Hepatocyte (in vitro differentiated cells): Measurements from ENCODE around the gene MPST. TPM values are rescaled to one million over a fixed set of nuclear protein-coding genes. Genes with fewer than 3 reads are reported as not detected.

Source experiments
- DNase-seq: peaks from one replicate; pipeline ENCODE4 v3.0.0-alpha.2; 2016; ENCODE audit warnings: low spot score
- H2AFZ ChIP-seq: fragments of 200-600 bp; sonication (generic); 2 replicates; pipeline ENCODE4 v1.6.0; 2016; ENCODE audit warnings: antibody characterized with exemption, mild to moderate bottlenecking
- H3K27ac ChIP-seq: fragments of 200-600 bp; sonication (generic); 2 replicates; pipeline ENCODE4 v1.5.1; 2016; ENCODE audit warnings: mild to moderate bottlenecking
- H3K27me3 ChIP-seq: fragments of 200-600 bp; sonication (generic); 2 replicates; pipeline ENCODE4 v1.6.1; 2016
- H3K36me3 ChIP-seq: fragments of 200-600 bp; sonication (generic); replicated peaks from 2 replicates; pipeline ENCODE4 v1.5.1; 2016; ENCODE audit warnings: low read depth; ENCODE audit not compliant: insufficient read depth
- H3K4me1 ChIP-seq: fragments of 200-600 bp; sonication (generic); 2 replicates; pipeline ENCODE4 v1.5.1; 2016; ENCODE audit warnings: mild to moderate bottlenecking, moderate library complexity; ENCODE audit not compliant: insufficient read depth
- H3K4me2 ChIP-seq: fragments of 200-600 bp; sonication (generic); 2 replicates; pipeline ENCODE4 v1.6.0; 2016
- H3K4me3 ChIP-seq: fragments of 200-600 bp; sonication (generic); 2 replicates; pipeline ENCODE4 v1.5.1; 2016; ENCODE audit warnings: mild to moderate bottlenecking
- H3K79me2 ChIP-seq: fragments of 200-600 bp; sonication (generic); 2 replicates; pipeline ENCODE4 v1.6.0; 2017; ENCODE audit warnings: mild to moderate bottlenecking
- H3K9me2 ChIP-seq: fragments of 200-600 bp; sonication (generic); replicated peaks from 2 replicates; pipeline ENCODE4 v1.6.0; 2017; ENCODE audit warnings: mild to moderate bottlenecking; ENCODE audit not compliant: insufficient read depth
- H3K9me3 ChIP-seq: fragments of 200-600 bp; sonication (generic); 2 replicates; pipeline ENCODE4 v1.5.1; 2016; ENCODE audit warnings: low read depth, mild to moderate bottlenecking
- H4K20me1 ChIP-seq: fragments of 200-600 bp; sonication (generic); 2 replicates; pipeline ENCODE4 v1.6.0; 2016; ENCODE audit warnings: mild to moderate bottlenecking; ENCODE audit not compliant: insufficient read depth, poor library complexity, severe bottlenecking
- CTCF ChIP-seq: fragments of 200-600 bp; sonication (generic); IDR thresholded peaks from 2 replicates; pipeline ENCODE4 v1.5.1; 2016; ENCODE audit warnings: antibody characterized with exemption, mild to moderate bottlenecking; ENCODE audit not compliant: poor library complexity
- EZH2 ChIP-seq: fragments of 200-600 bp; sonication (generic); IDR thresholded peaks from 2 replicates; pipeline ENCODE4 v1.6.1; 2016; ENCODE audit warnings: antibody characterized with exemption, mild to moderate bottlenecking, borderline replicate concordance
- EZH2phosphoT487 ChIP-seq: fragments of 200-600 bp; sonication (generic); IDR thresholded peaks from one replicate; pipeline ENCODE4 v1.6.1; 2018; ENCODE audit warnings: antibody characterized with exemption, mild to moderate bottlenecking, low read depth, moderate library complexity; ENCODE audit not compliant: unreplicated experiment, severe bottlenecking
- WGBS: methylation state at CpG from one replicate; pipeline ENCODE4 v1.1.6; 2016; ENCODE audit warnings: low lambda C conversion rate; ENCODE audit errors: missing lambda C conversion rate; 5-methylcytosine and 5-hydroxymethylcytosine counted together
- polyA plus RNA-seq: library from polyadenylated mRNA; unstranded; fragments of >200 nt; fragmentation: Nextera tagmentation; extraction: Ambion mirVana; gene quantifications from 2 replicates; pipeline ENCODE4 v1.2.1, GENCODE V29; 2016
- total RNA-seq: library from RNA; depleted of rRNA; stranded (reverse); fragments of >200 nt; gene quantifications from 2 replicates; pipeline ENCODE4 v1.2.3, GENCODE V29; 2014

Gene MPST
- total and polyA plus RNA-seq, 2 experiments from 2014 or later, result 136 to 193 TPM

- Histone ChIP-seq H3K79me2 (no peaks in the 10 kb centered on the region), H3K9me3 (no peaks in the 10 kb centered on the region), H2AFZ (no peak overlapping the region), H3K27me3 (peaks cover 23% of the 10 kb centered on the region), H3K9me2 (no peaks in the 10 kb centered on the region), H3K4me2 (no peak overlapping the region), H4K20me1 (no peaks in the 10 kb centered on the region), H3K4me1 (peaks cover 6% of the 10 kb centered on the region), H3K36me3 (no peaks in the 10 kb centered on the region), H3K27ac (no peak overlapping the region), H3K4me3 (no peak overlapping the region)
- TF ChIP-seq CTCF (no peak), EZH2phosphoT487 (no peak), EZH2 (no peak)
- WGBS, result 70% methylated on average over 3 of the region's 3 CpGs
- DNase-seq, result no peak
Measured at GRCh38 chr22:37065180-37065579, 45.6 kb downstream of the MPST start.

- no peak for TF ChIP-seq EZH2phosphoT487
- TF ChIP-seq CTCF, result no peak
- no peak for TF ChIP-seq EZH2
- Histone ChIP-seq H3K4me3 (no peak overlapping the region), H3K4me2 (no peak overlapping the region), H3K36me3 (no peaks in the 10 kb centered on the region), H3K27ac (no peak overlapping the region), H4K20me1 (no peaks in the 10 kb centered on the region), H3K4me1 (peaks cover 6% of the 10 kb centered on the region), H3K79me2 (no peaks in the 10 kb centered on the region), H2AFZ (no peak overlapping the region), H3K9me2 (no peaks in the 10 kb centered on the region), H3K27me3 (peaks cover 26% of the 10 kb centered on the region), H3K9me3 (no peaks in the 10 kb centered on the region)
- DNase-seq, result no peak
- WGBS, result 92% methylated on average over 9 of the region's 9 CpGs
Measured at GRCh38 chr22:37065961-37066360, 46.4 kb downstream of the MPST start.

- Histone ChIP-seq H3K27me3 (peaks cover 26% of the 10 kb centered on the region), H3K79me2 (no peaks in the 10 kb centered on the region), H3K36me3 (no peaks in the 10 kb centered on the region), H2AFZ (no peak overlapping the region), H3K4me1 (peaks cover 6% of the 10 kb centered on the region), H4K20me1 (no peaks in the 10 kb centered on the region), H3K27ac (no peak overlapping the region), H3K9me2 (no peaks in the 10 kb centered on the region), H3K4me3 (no peak overlapping the region), H3K9me3 (no peaks in the 10 kb centered on the region), H3K4me2 (no peak overlapping the region)
- TF ChIP-seq CTCF (no peak), EZH2phosphoT487 (no peak), EZH2 (no peak)
- WGBS, result 84% methylated on average over 10 of the region's 10 CpGs
- DNase-seq, result no peak
Measured at GRCh38 chr22:37067428-37067827, 47.9 kb downstream of the MPST start.

- 8% methylated on average over 33 of the region's 36 CpGs for WGBS
- Histone ChIP-seq H3K27me3 (peaks cover 26% of the 10 kb centered on the region), H2AFZ (no peak overlapping the region), H3K9me2 (no peaks in the 10 kb centered on the region), H3K27ac (no peak overlapping the region), H3K4me1 (peaks cover 6% of the 10 kb centered on the region), H3K4me2 (peak overlapping the region; percentile 62), H3K4me3 (no peak overlapping the region), H3K9me3 (no peaks in the 10 kb centered on the region), H3K79me2 (no peaks in the 10 kb centered on the region), H3K36me3 (no peaks in the 10 kb centered on the region), H4K20me1 (no peaks in the 10 kb centered on the region)
- TF ChIP-seq EZH2 (no peak), CTCF (peak; percentile 15)
- peak; percentile 33 for DNase-seq
Measured at GRCh38 chr22:37068859-37069258, 49.3 kb downstream of the MPST start.
